ENCODE measurements around the gene GPR42. TPM values are rescaled to one million over a fixed set of nuclear protein-coding genes. Genes with fewer than 3 reads are reported as not detected.

GPR42 gene
- total and polyA plus RNA-seq, 12 donors: not detected

DNA sequence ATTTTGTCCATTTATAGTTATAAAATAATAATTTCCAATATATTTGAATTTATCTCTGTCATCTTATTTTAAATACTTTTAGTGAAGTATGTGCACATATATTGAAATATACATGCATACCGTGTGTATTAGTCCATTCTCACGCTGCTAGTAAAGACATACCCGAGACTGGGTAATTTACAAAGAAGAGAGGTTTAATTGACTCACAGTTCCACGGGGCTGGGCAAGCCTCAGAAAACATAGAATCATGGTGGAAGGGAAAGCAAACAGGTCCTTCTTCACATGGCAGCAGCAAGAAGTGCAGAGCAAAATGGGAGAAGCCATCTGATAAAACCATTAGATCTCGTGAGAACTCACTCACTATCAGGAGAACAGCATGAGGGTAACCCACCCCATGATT lies 39.6 kb downstream of the GPR42 start:
- intact Hi-C loops (cut with DNase I): no loop called here
- peaks cover 0 to 4% of the 10 kb centered on the region in 2 donors for H3K4me1 ChIP-seq (replicated peaks in 1 of 2)
- no peak for DNase-seq
- TF ChIP-seq POLR2A (IDR thresholded peaks at IDR 0.05): no peak
- TF ChIP-seq, protein P1, sequence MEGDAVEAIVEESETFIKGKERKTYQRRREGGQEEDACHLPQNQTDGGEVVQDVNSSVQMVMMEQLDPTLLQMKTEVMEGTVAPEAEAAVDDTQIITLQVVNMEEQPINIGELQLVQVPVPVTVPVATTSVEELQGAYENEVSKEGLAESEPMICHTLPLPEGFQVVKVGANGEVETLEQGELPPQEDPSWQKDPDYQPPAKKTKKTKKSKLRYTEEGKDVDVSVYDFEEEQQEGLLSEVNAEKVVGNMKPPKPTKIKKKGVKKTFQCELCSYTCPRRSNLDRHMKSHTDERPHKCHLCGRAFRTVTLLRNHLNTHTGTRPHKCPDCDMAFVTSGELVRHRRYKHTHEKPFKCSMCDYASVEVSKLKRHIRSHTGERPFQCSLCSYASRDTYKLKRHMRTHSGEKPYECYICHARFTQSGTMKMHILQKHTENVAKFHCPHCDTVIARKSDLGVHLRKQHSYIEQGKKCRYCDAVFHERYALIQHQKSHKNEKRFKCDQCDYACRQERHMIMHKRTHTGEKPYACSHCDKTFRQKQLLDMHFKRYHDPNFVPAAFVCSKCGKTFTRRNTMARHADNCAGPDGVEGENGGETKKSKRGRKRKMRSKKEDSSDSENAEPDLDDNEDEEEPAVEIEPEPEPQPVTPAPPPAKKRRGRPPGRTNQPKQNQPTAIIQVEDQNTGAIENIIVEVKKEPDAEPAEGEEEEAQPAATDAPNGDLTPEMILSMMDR (IDR thresholded peaks at IDR 0.05): no peak
- WGBS, 4 donors: 82 to 90% (median 86%) methylated on average over 5 of the region's 5 CpGs
- no peak overlapping the region for H3K27ac ChIP-seq
- peaks cover 6% of the 10 kb centered on the region for H3K27me3 ChIP-seq
- H3K4me3 ChIP-seq: no peak overlapping the region
- H3K9me3 ChIP-seq (replicated peaks in 1 of 3): no peaks in the 10 kb centered on the region
- no peaks in the 10 kb centered on the region for H3K36me3 ChIP-seq (replicated peaks in 1 of 2)

DNA sequence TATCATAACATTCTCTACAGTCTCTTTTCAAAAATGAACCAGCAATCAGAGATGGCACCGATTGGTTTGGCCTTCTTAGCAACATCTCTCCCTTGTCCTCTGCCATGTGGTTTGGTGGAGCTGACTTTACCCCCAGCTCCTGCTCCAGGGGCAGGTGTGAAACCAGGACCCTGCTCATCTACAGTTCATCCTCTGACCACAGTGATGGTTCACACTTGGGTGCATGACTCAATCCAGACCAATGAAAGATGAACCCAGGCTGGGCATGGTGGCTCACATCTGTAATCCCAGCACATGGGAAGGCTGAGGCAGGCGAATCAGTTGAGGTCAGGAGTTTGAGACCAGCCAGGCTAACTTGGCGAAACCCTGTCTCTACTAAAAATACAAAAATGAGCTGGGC lies 43.6 kb downstream of the GPR42 start:
- DNase-seq: no peak
- intact Hi-C loops (cut with DNase I): no loop called here
- TF ChIP-seq POLR2A (IDR thresholded peaks at IDR 0.05): no peak
- TF ChIP-seq, protein P1 (IDR thresholded peaks at IDR 0.05): no peak
- no peak overlapping the region for H3K27ac ChIP-seq
- peaks cover 0 to 4% of the 10 kb centered on the region in 2 donors for H3K4me1 ChIP-seq (replicated peaks in 1 of 2)
- H3K4me3 ChIP-seq: no peak overlapping the region
- WGBS, 4 donors: 69 to 93% (median 83%) methylated on average over 3 of the region's 3 CpGs
- H3K36me3 ChIP-seq (replicated peaks in 1 of 2): no peaks in the 10 kb centered on the region
- H3K27me3 ChIP-seq: peaks cover 16% of the 10 kb centered on the region
- H3K9me3 ChIP-seq (replicated peaks in 1 of 3): no peaks in the 10 kb centered on the region

DNA sequence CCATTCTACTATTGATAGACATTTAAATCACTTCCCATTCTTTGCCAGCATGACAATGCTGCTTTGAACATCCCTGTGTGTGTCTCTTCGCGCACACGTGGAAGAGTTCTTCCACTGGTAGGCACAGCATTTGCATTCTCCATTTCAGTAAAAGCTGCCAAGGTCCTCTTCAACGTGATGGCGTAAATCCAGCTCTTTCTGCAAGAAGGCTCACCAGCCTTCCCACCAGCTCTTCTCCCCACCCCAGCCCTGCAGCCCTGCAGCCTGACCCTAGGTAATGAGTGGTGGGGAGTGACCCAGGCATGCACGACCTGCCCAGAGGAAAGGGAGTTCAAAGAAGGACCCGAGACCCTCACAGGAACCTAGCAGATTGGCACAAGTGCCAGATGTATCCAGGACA lies 45.5 kb downstream of the GPR42 start:
- DNase-seq: no peak
- intact Hi-C loops (cut with DNase I): no loop called here
- Histone ChIP-seq H3K36me3 (replicated peaks in 1 of 2) (no peaks in the 10 kb centered on the region), H3K27ac (no peak overlapping the region), H3K9me3 (replicated peaks in 1 of 3) (no peaks in the 10 kb centered on the region), H3K4me1 (replicated peaks in 1 of 2) (no peaks in the 10 kb centered on the region), H3K4me3 (no peak overlapping the region), H3K27me3 (peaks cover 16% of the 10 kb centered on the region)
- 68 to 78% (median 73%) methylated on average over 7 of the region's 7 CpGs for WGBS, 4 donors
- no peak for TF ChIP-seq POLR2A (IDR thresholded peaks at IDR 0.05)
- TF ChIP-seq, protein P1 (IDR thresholded peaks at IDR 0.05): no peak

DNA sequence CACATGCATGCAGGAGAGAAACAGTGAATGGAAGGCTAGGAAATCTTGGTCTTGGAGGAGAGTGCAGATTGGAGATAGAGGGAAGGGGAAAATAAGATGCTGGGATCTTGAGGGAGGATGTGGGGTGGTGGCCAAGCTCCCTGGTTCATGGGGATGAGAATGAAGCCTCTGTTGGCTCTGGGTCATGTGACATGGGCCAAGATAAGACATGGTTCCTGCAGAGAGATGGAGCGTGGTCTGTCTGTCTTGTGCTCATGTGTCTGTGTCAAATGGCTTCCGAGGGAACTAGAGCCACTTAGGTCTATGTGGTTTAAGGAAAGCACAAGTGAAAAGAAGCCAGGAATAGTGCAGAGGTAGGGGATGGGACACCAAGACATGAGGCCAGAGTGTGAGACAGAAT lies 46.4 kb downstream of the GPR42 start:
- Histone ChIP-seq H3K36me3 (replicated peaks in 1 of 2) (no peaks in the 10 kb centered on the region), H3K27me3 (peaks cover 16% of the 10 kb centered on the region), H3K27ac (no peak overlapping the region), H3K4me3 (no peak overlapping the region), H3K9me3 (replicated peaks in 1 of 3) (no peaks in the 10 kb centered on the region), H3K4me1 (replicated peaks in 1 of 2) (no peaks in the 10 kb centered on the region)
- TF ChIP-seq POLR2A (IDR thresholded peaks at IDR 0.05): no peak
- TF ChIP-seq, protein P1 (IDR thresholded peaks at IDR 0.05): no peak
- intact Hi-C loops (cut with DNase I): no loop called here
- WGBS, 4 donors: 76 to 90% (median 83%) methylated on average over 2 of the region's 2 CpGs
- DNase-seq: no peak

All from adrenal gland (tissue), 12 donors.